ENCODE measurements around the gene MID2. TPM values are rescaled to one million over a fixed set of nuclear protein-coding genes. Genes with fewer than 3 reads are reported as not detected.

Gene MID2
- polyA plus RNA-seq, 3 donors: 0.20 TPM; not detected in 2

GRCh38 chrX:107968623-107969022 lies 143.0 kb downstream of the MID2 start:
- H2AFZ ChIP-seq (ENCODE audit: insufficient read depth, low read depth, low read length, poor library complexity, severe bottlenecking): no peak overlapping the region
- Mint-ChIP-seq H3K27ac (no peak overlapping the region), H3K27me3 (ENCODE audit: low read depth in 3 of 3) (peaks cover 0 to 3% (median 2%) of the 10 kb centered on the region in 3 donors), H3K36me3 (no peaks in the 10 kb centered on the region), H3K9me3 (peaks cover 0 to 7% (median 0%) of the 10 kb centered on the region in 7 donors), H3K4me1 (no peaks in the 10 kb centered on the region), H3K4me3 (no peak overlapping the region)
- H3K4me1 ChIP-seq (ENCODE audit: control insufficient read depth in 1 of 2, insufficient read depth in 2 of 2, low read length in 2 of 2): no peaks in the 10 kb centered on the region
- no peaks in the 10 kb centered on the region for H3K27me3 ChIP-seq (ENCODE audit: control insufficient read depth in 2 of 2, insufficient read depth in 2 of 2, low read length in 2 of 2)
- no peak overlapping the region for H3K27ac ChIP-seq (ENCODE audit: low read depth in 1 of 2, low read length in 2 of 2)
- WGBS (ENCODE audit: insufficient coverage): no CpG with 5 or more reads among the region's 5 CpGs
- no peak overlapping the region for H3K9ac ChIP-seq (ENCODE audit: insufficient read depth, low read length, poor library complexity, severe bottlenecking)
- no peak overlapping the region for H3K4me2 ChIP-seq (replicated peaks; ENCODE audit: extremely low read depth, low read length, poor library complexity, severe bottlenecking)
- H4K20me1 ChIP-seq (ENCODE audit: insufficient read depth, low read length): no peaks in the 10 kb centered on the region
- TF ChIP-seq, protein P1, sequence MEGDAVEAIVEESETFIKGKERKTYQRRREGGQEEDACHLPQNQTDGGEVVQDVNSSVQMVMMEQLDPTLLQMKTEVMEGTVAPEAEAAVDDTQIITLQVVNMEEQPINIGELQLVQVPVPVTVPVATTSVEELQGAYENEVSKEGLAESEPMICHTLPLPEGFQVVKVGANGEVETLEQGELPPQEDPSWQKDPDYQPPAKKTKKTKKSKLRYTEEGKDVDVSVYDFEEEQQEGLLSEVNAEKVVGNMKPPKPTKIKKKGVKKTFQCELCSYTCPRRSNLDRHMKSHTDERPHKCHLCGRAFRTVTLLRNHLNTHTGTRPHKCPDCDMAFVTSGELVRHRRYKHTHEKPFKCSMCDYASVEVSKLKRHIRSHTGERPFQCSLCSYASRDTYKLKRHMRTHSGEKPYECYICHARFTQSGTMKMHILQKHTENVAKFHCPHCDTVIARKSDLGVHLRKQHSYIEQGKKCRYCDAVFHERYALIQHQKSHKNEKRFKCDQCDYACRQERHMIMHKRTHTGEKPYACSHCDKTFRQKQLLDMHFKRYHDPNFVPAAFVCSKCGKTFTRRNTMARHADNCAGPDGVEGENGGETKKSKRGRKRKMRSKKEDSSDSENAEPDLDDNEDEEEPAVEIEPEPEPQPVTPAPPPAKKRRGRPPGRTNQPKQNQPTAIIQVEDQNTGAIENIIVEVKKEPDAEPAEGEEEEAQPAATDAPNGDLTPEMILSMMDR (IDR thresholded peaks at IDR 0.05): no peak
- DNase-seq: no peak
- H3K4me3 ChIP-seq (replicated peaks in 1 of 3; ENCODE audit: low read depth in 2 of 3, low read length in 3 of 3): no peak overlapping the region
- no peaks in the 10 kb centered on the region for H3K9me3 ChIP-seq (replicated peaks in 1 of 2; ENCODE audit: control insufficient read depth in 1 of 2, insufficient read depth in 1 of 2, low read length in 2 of 2)
- intact Hi-C loops (cut with micrococcal nuclease): no loop called here
- H3K36me3 ChIP-seq (replicated peaks in 1 of 2; ENCODE audit: control insufficient read depth in 1 of 2, insufficient read depth in 2 of 2, low read length in 2 of 2): no peaks in the 10 kb centered on the region
- H3K79me2 ChIP-seq (ENCODE audit: insufficient read depth, low read length): no peaks in the 10 kb centered on the region

DNA sequence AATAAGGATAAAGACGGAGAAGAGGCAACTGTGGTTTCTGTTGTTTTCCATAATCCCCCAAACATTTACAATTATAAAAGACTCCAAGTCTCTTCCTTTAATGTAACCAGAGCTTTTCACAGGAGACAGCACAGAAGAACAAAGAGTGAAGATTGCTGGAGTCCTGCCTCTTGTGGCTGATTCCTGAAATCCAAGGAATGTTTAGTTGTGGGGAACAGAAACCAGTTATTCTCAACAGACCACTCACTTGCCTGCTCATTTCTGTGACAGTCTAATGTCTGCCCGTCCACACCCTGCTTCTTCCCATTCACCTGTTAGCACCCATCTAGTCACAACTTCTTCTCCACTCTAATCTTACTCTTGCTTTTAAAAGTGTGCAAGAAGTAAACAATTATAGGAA lies 144.4 kb downstream of the MID2 start:
- H3K27ac ChIP-seq (ENCODE audit: low read depth in 1 of 2, low read length in 2 of 2): no peak overlapping the region
- H4K20me1 ChIP-seq (ENCODE audit: insufficient read depth, low read length): no peaks in the 10 kb centered on the region
- intact Hi-C loops (cut with micrococcal nuclease): no loop called here
- TF ChIP-seq, protein P1 (IDR thresholded peaks at IDR 0.05): no peak
- H3K36me3 Mint-ChIP-seq: no peaks in the 10 kb centered on the region
- H3K9me3 Mint-ChIP-seq: peaks cover 0 to 3% (median 0%) of the 10 kb centered on the region in 7 donors
- H3K4me1 ChIP-seq (ENCODE audit: control insufficient read depth in 1 of 2, insufficient read depth in 2 of 2, low read length in 2 of 2): no peaks in the 10 kb centered on the region
- DNase-seq: no peak
- peaks cover 0 to 3% (median 2%) of the 10 kb centered on the region in 3 donors for H3K27me3 Mint-ChIP-seq (ENCODE audit: low read depth in 3 of 3)
- no peaks in the 10 kb centered on the region for H3K36me3 ChIP-seq (replicated peaks in 1 of 2; ENCODE audit: control insufficient read depth in 1 of 2, insufficient read depth in 2 of 2, low read length in 2 of 2)
- H3K4me3 Mint-ChIP-seq: no peak overlapping the region
- WGBS (ENCODE audit: insufficient coverage): no CpG with 5 or more reads among the region's 2 CpGs
- no peaks in the 10 kb centered on the region for H3K9me3 ChIP-seq (replicated peaks in 1 of 2; ENCODE audit: control insufficient read depth in 1 of 2, insufficient read depth in 1 of 2, low read length in 2 of 2)
- H3K4me2 ChIP-seq (replicated peaks; ENCODE audit: extremely low read depth, low read length, poor library complexity, severe bottlenecking): no peak overlapping the region
- no peak overlapping the region for H3K9ac ChIP-seq (ENCODE audit: insufficient read depth, low read length, poor library complexity, severe bottlenecking)
- H3K27me3 ChIP-seq (ENCODE audit: control insufficient read depth in 2 of 2, insufficient read depth in 2 of 2, low read length in 2 of 2): no peaks in the 10 kb centered on the region
- no peak overlapping the region for H2AFZ ChIP-seq (ENCODE audit: insufficient read depth, low read depth, low read length, poor library complexity, severe bottlenecking)
- H3K4me3 ChIP-seq (replicated peaks in 1 of 3; ENCODE audit: low read depth in 2 of 3, low read length in 3 of 3): no peak overlapping the region
- H3K79me2 ChIP-seq (ENCODE audit: insufficient read depth, low read length): no peaks in the 10 kb centered on the region
- no peaks in the 10 kb centered on the region for H3K4me1 Mint-ChIP-seq
- H3K27ac Mint-ChIP-seq: no peak overlapping the region

Data from CD14-positive monocyte (primary cell).